ENCODE data around the gene NCAPD3. TPM values are rescaled to one million over a fixed set of nuclear protein-coding genes. Genes with fewer than 3 reads are reported as not detected.

The NCAPD3 gene
- total and polyA plus RNA-seq, 12 donors = 6.0 to 25.6 (median 16.7) TPM

- no peak for DNase-seq
- Histone ChIP-seq H3K4me1 (replicated peaks in 1 of 2) (no peaks in the 10 kb centered on the region), H3K27me3 (no peaks in the 10 kb centered on the region), H3K9me3 (replicated peaks in 1 of 3) (no peaks in the 10 kb centered on the region), H3K36me3 (replicated peaks in 1 of 2) (peaks cover 0 to 28% of the 10 kb centered on the region in 2 donors), H3K4me3 (no peak overlapping the region), H3K27ac (no peak overlapping the region)
- TF ChIP-seq, protein P1, sequence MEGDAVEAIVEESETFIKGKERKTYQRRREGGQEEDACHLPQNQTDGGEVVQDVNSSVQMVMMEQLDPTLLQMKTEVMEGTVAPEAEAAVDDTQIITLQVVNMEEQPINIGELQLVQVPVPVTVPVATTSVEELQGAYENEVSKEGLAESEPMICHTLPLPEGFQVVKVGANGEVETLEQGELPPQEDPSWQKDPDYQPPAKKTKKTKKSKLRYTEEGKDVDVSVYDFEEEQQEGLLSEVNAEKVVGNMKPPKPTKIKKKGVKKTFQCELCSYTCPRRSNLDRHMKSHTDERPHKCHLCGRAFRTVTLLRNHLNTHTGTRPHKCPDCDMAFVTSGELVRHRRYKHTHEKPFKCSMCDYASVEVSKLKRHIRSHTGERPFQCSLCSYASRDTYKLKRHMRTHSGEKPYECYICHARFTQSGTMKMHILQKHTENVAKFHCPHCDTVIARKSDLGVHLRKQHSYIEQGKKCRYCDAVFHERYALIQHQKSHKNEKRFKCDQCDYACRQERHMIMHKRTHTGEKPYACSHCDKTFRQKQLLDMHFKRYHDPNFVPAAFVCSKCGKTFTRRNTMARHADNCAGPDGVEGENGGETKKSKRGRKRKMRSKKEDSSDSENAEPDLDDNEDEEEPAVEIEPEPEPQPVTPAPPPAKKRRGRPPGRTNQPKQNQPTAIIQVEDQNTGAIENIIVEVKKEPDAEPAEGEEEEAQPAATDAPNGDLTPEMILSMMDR (IDR thresholded peaks at IDR 0.05) = no peak
- no peak for TF ChIP-seq POLR2A (IDR thresholded peaks at IDR 0.05)
- intact Hi-C loops (cut with DNase I) = no loop called here
- 94 to 98% (median 96%) methylated on average over 6 of the region's 6 CpGs for WGBS, 4 donors
These were observed 53.4 kb downstream of the NCAPD3 start for GRCh38 chr11:134170177-134170918.

- H3K36me3 ChIP-seq (replicated peaks in 1 of 2) = peaks cover 0 to 33% of the 10 kb centered on the region in 2 donors
- H3K27me3 ChIP-seq = no peaks in the 10 kb centered on the region
- H3K4me1 ChIP-seq (replicated peaks in 1 of 2) = no peaks in the 10 kb centered on the region
- no peak overlapping the region for H3K4me3 ChIP-seq
- TF ChIP-seq, protein P1 (IDR thresholded peaks at IDR 0.05) = no peak
- no peak for TF ChIP-seq POLR2A (IDR thresholded peaks at IDR 0.05)
- H3K27ac ChIP-seq = no peak overlapping the region
- intact Hi-C loops (cut with DNase I) = no loop called here
- DNase-seq = no peak
- 91 to 99% (median 96%) methylated on average over 9 to 11 of the region's 11 CpGs for WGBS, 4 donors
- no peaks in the 10 kb centered on the region for H3K9me3 ChIP-seq (replicated peaks in 1 of 3)
These were observed 59.0 kb downstream of the NCAPD3 start for GRCh38 chr11:134164490-134165370.

DNA sequence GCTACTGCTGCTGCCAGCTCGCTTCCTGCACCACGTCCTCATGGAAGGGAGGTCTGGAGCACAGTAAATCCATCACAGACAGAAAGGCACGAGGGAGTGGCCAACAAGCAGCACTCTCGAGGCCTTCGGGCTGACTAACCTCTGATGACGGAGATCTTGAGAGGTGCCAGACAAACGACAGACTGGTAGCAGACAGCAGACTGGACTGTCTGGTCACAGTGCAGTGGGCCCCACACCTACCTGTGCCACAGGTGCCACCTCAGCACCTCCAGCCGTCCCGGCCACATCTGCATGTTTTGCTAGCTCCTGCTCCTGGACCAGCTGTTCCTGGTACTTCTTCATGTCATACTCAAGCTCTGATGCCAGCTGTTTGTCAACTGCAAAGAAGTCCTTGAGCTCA is 64.1 kb downstream of the NCAPD3 start:
- DNase-seq = no peak
- intact Hi-C loops (cut with DNase I) = no loop called here
- WGBS, 4 donors = 89 to 100% (median 91%) methylated on average over 2 to 9 of the region's 9 CpGs
- H3K4me1 ChIP-seq (replicated peaks in 1 of 2) = no peaks in the 10 kb centered on the region
- H3K4me3 ChIP-seq = no peak overlapping the region
- H3K27me3 ChIP-seq = no peaks in the 10 kb centered on the region
- TF ChIP-seq, protein P1 (IDR thresholded peaks at IDR 0.05) = no peak
- TF ChIP-seq POLR2A (IDR thresholded peaks at IDR 0.05) = no peak
- no peaks in the 10 kb centered on the region for H3K9me3 ChIP-seq (replicated peaks in 1 of 3)
- no peak overlapping the region for H3K27ac ChIP-seq
- H3K36me3 ChIP-seq (replicated peaks in 1 of 2) = peaks cover 0 to 67% of the 10 kb centered on the region in 2 donors

- H3K9me3 ChIP-seq (replicated peaks in 1 of 3) = no peaks in the 10 kb centered on the region
- H3K4me1 ChIP-seq (replicated peaks in 1 of 2) = no peaks in the 10 kb centered on the region
- intact Hi-C loops (cut with DNase I) = no loop called here
- H3K27me3 ChIP-seq = no peaks in the 10 kb centered on the region
- no peak for TF ChIP-seq POLR2A (IDR thresholded peaks at IDR 0.05)
- TF ChIP-seq, protein P1 (IDR thresholded peaks at IDR 0.05) = no peak
- peaks cover 0 to 69% of the 10 kb centered on the region in 2 donors for H3K36me3 ChIP-seq (replicated peaks in 1 of 2)
- no peak for DNase-seq
- no peak overlapping the region for H3K27ac ChIP-seq
- WGBS, 4 donors = 95 to 99% (median 97%) methylated on average over 7 to 9 of the region's 9 CpGs
- H3K4me3 ChIP-seq = no peak overlapping the region
These were observed 65.7 kb downstream of the NCAPD3 start for GRCh38 chr11:134158023-134158422.

Measured in adrenal gland (tissue), 12 donors.